Prostate gland (tissue), 2 donors: Measurements from ENCODE around the gene HOXA13. TPM values are rescaled to one million over a fixed set of nuclear protein-coding genes. Genes with fewer than 3 reads are reported as not detected.

Source experiments
- DNase-seq: peaks from one replicate; pipeline ENCODE4 v3.0.0-alpha.2; 2019; ENCODE audit warnings: low spot score
- H3K27ac ChIP-seq, 2 donors: fragments of 200-600 bp; sonication (generic); 2 replicates each; pipeline ENCODE4 v1.5.1; 2017 to 2019
- H3K27me3 ChIP-seq: fragments of 200-600 bp; sonication (generic); replicated peaks from 2 replicates; pipeline ENCODE4 v1.5.1; 2019; ENCODE audit not compliant: insufficient read depth
- H3K36me3 ChIP-seq, 2 donors: fragments of 200-600 bp; sonication (generic); 1 replicate in 1 of 2; 2 replicates in 1 of 2; pipeline versions ENCODE4 v1.5.1 to v1.8.1; 2017 to 2019
- H3K4me1 ChIP-seq: fragments of 200-600 bp; sonication (generic); replicated peaks from 2 replicates; pipeline ENCODE4 v1.5.1; 2019
- H3K4me3 ChIP-seq, 2 donors: fragments of 200-600 bp; sonication (generic); 2 replicates each; pipeline ENCODE4 v1.5.1; 2017 to 2019
- H3K9me3 ChIP-seq: fragments of 200-600 bp; sonication (generic); 2 replicates; pipeline ENCODE4 v1.5.1; 2017
- POLR2A ChIP-seq: fragments of 450-650 bp; IDR thresholded peaks from one replicate; pipeline ENCODE4 v1.6.1; 2016; ENCODE audit warnings: antibody characterized with exemption, mild to moderate bottlenecking
- POLR2AphosphoS5 ChIP-seq: sonication (generic); formaldehyde crosslinking; IDR thresholded peaks from one replicate; pipeline ENCODE4 v1.6.1; 2017; ENCODE audit warnings: antibody characterized with exemption
- WGBS: methylation state at CpG from one replicate; pipeline ENCODE4 v1.1.5; 2018; 5-methylcytosine and 5-hydroxymethylcytosine counted together
- intact Hi-C: fragments of 100-400 bp; cut with DNase I; formaldehyde crosslinking; loops from one replicate; pipeline ENCODE4 v1.14.2; 2022
- microRNA counts, 2 donors: library from miRNA; unstranded; fragments of <30 nt; microRNA quantifications; one replicate each; lab custom pipeline; 2016 to 2017
- microRNA-seq: library from miRNA; unstranded; fragments of <30 nt; microRNA quantifications from one replicate; pipeline ENCODE4, GENCODE V29; 2016
- small RNA-seq, 2 donors: library from RNA; depleted of rRNA; stranded (forward); fragments of <200 nt; gene quantifications; one replicate each; pipeline ENCODE3, GENCODE V24; 2016
- total RNA-seq, 2 donors: library from RNA; depleted of rRNA; stranded (reverse); fragments of >200 nt; gene quantifications; one replicate each; pipeline ENCODE4 v1.1.0, GENCODE V29; 2016
- TF ChIP-seq, protein P1 (sequence below), 4 experiments: fragments of 200-600 bp in 2 of 4; fragments of 450-650 bp in 2 of 4; sonication (generic) in 2 of 4; IDR thresholded peaks; 1 replicate in 3 of 4; 2 replicates in 1 of 4; pipeline ENCODE4 v1.5.1; 2016 to 2019; ENCODE audit warnings: antibody characterized with exemption in 4 of 4, mild to moderate bottlenecking in 2 of 4, moderate library complexity in 2 of 4

HOXA13 gene
- total RNA-seq, 2 donors from 2014 or later = 19.1 to 50.4 TPM

- Histone ChIP-seq H3K36me3 (no peaks in the 10 kb centered on the region), H3K4me1 (peaks cover 4% of the 10 kb centered on the region), H3K4me3 (no peak overlapping the region), H3K27ac (no peak overlapping the region), H3K27me3 (no peaks in the 10 kb centered on the region), H3K9me3 (no peaks in the 10 kb centered on the region)
- intact Hi-C loops = no loop called here
- WGBS = 92% methylated on average over 11 of the region's 11 CpGs
- TF ChIP-seq POLR2A = no peak
- TF ChIP-seq POLR2AphosphoS5 = no peak
- TF ChIP-seq, protein P1, sequence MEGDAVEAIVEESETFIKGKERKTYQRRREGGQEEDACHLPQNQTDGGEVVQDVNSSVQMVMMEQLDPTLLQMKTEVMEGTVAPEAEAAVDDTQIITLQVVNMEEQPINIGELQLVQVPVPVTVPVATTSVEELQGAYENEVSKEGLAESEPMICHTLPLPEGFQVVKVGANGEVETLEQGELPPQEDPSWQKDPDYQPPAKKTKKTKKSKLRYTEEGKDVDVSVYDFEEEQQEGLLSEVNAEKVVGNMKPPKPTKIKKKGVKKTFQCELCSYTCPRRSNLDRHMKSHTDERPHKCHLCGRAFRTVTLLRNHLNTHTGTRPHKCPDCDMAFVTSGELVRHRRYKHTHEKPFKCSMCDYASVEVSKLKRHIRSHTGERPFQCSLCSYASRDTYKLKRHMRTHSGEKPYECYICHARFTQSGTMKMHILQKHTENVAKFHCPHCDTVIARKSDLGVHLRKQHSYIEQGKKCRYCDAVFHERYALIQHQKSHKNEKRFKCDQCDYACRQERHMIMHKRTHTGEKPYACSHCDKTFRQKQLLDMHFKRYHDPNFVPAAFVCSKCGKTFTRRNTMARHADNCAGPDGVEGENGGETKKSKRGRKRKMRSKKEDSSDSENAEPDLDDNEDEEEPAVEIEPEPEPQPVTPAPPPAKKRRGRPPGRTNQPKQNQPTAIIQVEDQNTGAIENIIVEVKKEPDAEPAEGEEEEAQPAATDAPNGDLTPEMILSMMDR (IDR thresholded peaks at IDR 0.05) = no peak
- DNase-seq = no peak
Observed at GRCh38 chr7:27145914-27146412, 53.9 kb downstream of the HOXA13 start.

DNA sequence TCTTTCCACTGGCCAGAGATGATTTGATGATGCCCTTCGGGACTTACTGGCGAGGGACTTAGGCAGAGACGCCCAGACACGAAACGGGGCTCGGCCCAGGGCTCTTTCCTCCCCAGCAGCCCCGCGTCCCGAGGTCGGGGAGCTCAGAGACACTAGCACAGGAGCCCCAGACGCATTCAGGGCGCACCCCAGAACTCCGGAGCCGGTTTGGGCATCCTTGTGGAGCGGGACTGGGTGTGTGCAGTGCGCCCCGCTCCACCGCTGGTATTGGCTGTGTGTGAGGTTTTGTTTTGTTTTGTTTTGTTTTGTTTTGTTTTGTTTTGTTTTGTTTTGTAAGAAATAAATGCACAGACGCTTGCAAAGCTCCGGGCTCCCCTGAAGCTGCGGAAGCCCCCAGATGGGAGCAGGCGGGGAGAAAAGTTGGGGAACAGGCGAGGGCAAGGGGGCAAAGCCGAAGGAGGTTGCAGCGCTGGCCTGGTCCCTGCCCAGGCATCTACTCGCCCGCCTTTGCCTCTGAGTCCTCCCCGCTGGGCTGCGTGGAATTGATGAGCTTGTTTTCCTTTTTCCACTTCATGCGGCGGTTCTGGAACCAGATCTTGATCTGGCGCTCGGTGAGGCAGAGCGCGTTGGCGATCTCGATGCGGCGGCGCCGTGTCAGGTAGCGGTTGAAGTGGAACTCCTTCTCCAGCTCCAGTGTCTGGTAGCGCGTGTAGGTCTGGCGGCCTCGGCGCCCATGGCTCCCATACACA, 54.6 kb downstream of the HOXA13 start:
- peak overlapping the region in 1 of 2 donors; percentile 39 for H3K27ac ChIP-seq
- intact Hi-C loops = no loop called here
- peak overlapping the region in 1 of 2 donors; percentile 2 for H3K4me3 ChIP-seq
- TF ChIP-seq POLR2AphosphoS5 = no peak
- TF ChIP-seq, protein P1 (IDR thresholded peaks at IDR 0.05) = no peak
- TF ChIP-seq POLR2A = no peak
- WGBS = 84% methylated on average over 47 of the region's 47 CpGs
- H3K4me1 ChIP-seq = peaks cover 4% of the 10 kb centered on the region
- no peaks in the 10 kb centered on the region for H3K27me3 ChIP-seq
- H3K36me3 ChIP-seq = no peaks in the 10 kb centered on the region
- H3K9me3 ChIP-seq = no peaks in the 10 kb centered on the region
- DNase-seq = no peak

GRCh38 chr7:27144781-27145164, 55.1 kb downstream of the HOXA13 start:
- no peak for DNase-seq
- Histone ChIP-seq H3K27me3 (no peaks in the 10 kb centered on the region), H3K9me3 (no peaks in the 10 kb centered on the region), H3K36me3 (no peaks in the 10 kb centered on the region), H3K4me1 (peaks cover 4% of the 10 kb centered on the region), H3K27ac (peak overlapping the region in 1 of 2 donors; percentile 39), H3K4me3 (peak overlapping the region in 1 of 2 donors; percentile 2)
- 84% methylated on average over 31 of the region's 31 CpGs for WGBS
- intact Hi-C loops = no loop called here
- TF ChIP-seq POLR2A = no peak
- TF ChIP-seq, protein P1 (IDR thresholded peaks at IDR 0.05) = no peak
- TF ChIP-seq POLR2AphosphoS5 = no peak

MicroRNAs encoded within 50 kb of the gene (microRNA counts, 767-probe panel; counts per million panel counts)
- 4,337 to 4,346 counts per million in 2 donors for microRNA hsa-miR-196b-5p (lab: Ali Mortazavi, UCI)

Small RNA genes within 50 kb of the gene (microRNA-seq; reads per million reads assigned to microRNA genes)
- 7,351 reads per million, percentile 95 among the genes with 10 or more reads in this experiment for gene MIR196B

Small RNA genes within 50 kb of the gene (small RNA-seq; reads per million reads assigned to genes)
- gene AC004080.5 (0 reads per million in 2 donors), gene RF02140 (0 reads per million in 2 donors), gene RF02141 (0 reads per million in 2 donors)

Other genes with a start within 250 kb of the HOXA13 start
- 1 to 10 TPM in 1 of 2 donors, not detected in 1; 2.1 TPM for gene HOXA1, start 104.1 kb downstream of the HOXA13 start, total RNA-seq
- 1 to 10 TPM in 1 of 2 donors, not detected in 1; 1.4 TPM for gene HOXA2, start 97.4 kb downstream of the HOXA13 start, total RNA-seq
- 1 to 10 TPM; 1.4 to 1.8 TPM for gene HOXA4, start 69.3 kb downstream of the HOXA13 start, total RNA-seq
- 10 to 100 TPM in 1 of 2 donors, 1 to 10 TPM in 1; 3.7 to 12.9 TPM for gene HOXA5, start 56.4 kb downstream of the HOXA13 start, total RNA-seq
- 1 to 10 TPM; 6.9 to 7.5 TPM for gene HOXA6, start 52.3 kb downstream of the HOXA13 start, total RNA-seq
- gene HOXA3, start 47.5 kb downstream of the HOXA13 start, total RNA-seq = 1 to 10 TPM; 2.8 to 3.1 TPM
- 1 to 10 TPM; 2.2 to 4.6 TPM for gene HOXA7, start 43.4 kb downstream of the HOXA13 start, total RNA-seq
- gene HOXA9, start 34.6 kb downstream of the HOXA13 start, total RNA-seq = 10 to 100 TPM; 14.7 to 57.0 TPM
- 10 to 100 TPM; 25.8 to 65.6 TPM for gene HOXA10, start 25.8 kb downstream of the HOXA13 start, total RNA-seq
- gene HOXA11, start 14.9 kb downstream of the HOXA13 start, total RNA-seq = 1 to 10 TPM; 8.5 to 9.8 TPM
- 1 to 10 TPM; 5.1 to 5.9 TPM for gene EVX1, start 42.7 kb upstream of the HOXA13 start, total RNA-seq